Prostate gland (tissue), 2 donors: ENCODE measurements around the gene LCE1F.

Experiments
- POLR2AphosphoS5 ChIP-seq: sonication (generic); formaldehyde crosslinking; IDR thresholded peaks from one replicate; pipeline ENCODE4 v1.6.1; 2017; ENCODE audit warnings: antibody characterized with exemption
- TF ChIP-seq, protein P1 (sequence below), 4 experiments: fragments of 200-600 bp in 2 of 4; fragments of 450-650 bp in 2 of 4; sonication (generic) in 2 of 4; IDR thresholded peaks; 1 replicate in 3 of 4; 2 replicates in 1 of 4; pipeline ENCODE4 v1.5.1; 2016 to 2019; ENCODE audit warnings: antibody characterized with exemption in 4 of 4, mild to moderate bottlenecking in 2 of 4, moderate library complexity in 2 of 4

DNA sequence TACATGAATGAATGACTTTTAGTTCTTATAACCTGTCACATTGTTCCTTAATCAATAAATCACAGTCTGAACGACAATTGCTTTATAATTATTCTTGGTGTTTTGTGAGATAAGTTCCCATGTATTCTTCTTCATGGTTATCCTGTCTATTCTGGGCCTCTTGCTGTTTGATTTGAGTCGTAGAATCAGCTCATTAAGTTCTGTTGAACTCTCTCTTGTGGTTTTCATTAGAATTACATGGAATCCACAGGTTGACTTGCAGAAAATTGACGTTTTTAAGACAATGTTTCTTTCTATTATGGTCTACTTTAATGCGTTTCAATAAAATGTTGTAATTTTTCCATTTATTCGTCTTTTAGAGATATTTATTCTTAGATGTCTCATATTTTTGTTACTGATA is 48.4 kb downstream of the LCE1F start:
- TF ChIP-seq POLR2AphosphoS5: no peak
- TF ChIP-seq, protein P1, sequence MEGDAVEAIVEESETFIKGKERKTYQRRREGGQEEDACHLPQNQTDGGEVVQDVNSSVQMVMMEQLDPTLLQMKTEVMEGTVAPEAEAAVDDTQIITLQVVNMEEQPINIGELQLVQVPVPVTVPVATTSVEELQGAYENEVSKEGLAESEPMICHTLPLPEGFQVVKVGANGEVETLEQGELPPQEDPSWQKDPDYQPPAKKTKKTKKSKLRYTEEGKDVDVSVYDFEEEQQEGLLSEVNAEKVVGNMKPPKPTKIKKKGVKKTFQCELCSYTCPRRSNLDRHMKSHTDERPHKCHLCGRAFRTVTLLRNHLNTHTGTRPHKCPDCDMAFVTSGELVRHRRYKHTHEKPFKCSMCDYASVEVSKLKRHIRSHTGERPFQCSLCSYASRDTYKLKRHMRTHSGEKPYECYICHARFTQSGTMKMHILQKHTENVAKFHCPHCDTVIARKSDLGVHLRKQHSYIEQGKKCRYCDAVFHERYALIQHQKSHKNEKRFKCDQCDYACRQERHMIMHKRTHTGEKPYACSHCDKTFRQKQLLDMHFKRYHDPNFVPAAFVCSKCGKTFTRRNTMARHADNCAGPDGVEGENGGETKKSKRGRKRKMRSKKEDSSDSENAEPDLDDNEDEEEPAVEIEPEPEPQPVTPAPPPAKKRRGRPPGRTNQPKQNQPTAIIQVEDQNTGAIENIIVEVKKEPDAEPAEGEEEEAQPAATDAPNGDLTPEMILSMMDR (IDR thresholded peaks at IDR 0.05): no peak
